ENCODE results near the gene NXPH4.

The NXPH4 gene

DNA sequence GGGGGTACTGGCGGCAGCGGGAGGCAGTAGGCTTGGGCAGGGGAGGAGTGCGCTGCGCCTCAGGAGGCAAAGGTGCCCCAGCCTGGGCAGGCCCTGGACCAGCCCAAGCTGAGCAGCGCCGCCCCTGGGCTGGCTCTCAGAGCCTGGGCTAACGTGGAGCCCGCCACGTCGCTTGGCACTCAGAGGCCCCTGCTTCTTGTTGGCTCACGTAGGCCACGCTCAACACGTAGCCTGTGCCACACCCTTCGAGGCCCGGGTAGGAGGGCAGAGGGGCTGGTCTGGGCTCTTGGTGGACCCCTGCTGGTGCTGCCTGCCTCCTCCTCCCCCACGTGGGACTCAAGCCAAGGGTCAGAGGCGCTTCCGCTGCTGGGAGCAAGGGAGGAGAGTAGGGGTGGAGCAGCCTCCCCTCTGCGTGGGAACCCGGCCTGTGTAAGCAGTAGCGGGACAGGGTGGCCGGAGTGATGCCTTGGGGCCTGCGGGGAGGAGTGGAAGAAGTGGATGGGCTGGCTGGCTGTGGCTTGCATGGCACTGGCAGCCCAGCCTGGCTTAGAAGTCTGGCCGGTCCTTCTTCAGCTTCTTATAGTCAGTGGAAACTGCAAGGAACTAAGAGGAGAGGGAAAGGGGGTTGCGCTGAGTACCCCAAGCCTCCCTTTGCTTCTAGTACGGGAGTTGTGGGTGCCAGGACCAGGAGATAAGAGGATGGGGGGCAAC lies 18.6 kb downstream of the NXPH4 start:
- CTCF ChIA-PET, result interaction anchor here (1.8 kb wide), 1 partner anchor 21 kb away, joined by 10 read pairs; no protein-coding TSS in a partner anchor
- POLR2A ChIA-PET (ENCODE audit: low non-redundant PET), result no interaction called here
- DNase-seq (ENCODE audit: low spot score), result no peak
- H3K27ac ChIP-seq, result peak overlapping the region; percentile 57
- TF ChIP-seq, protein P1, sequence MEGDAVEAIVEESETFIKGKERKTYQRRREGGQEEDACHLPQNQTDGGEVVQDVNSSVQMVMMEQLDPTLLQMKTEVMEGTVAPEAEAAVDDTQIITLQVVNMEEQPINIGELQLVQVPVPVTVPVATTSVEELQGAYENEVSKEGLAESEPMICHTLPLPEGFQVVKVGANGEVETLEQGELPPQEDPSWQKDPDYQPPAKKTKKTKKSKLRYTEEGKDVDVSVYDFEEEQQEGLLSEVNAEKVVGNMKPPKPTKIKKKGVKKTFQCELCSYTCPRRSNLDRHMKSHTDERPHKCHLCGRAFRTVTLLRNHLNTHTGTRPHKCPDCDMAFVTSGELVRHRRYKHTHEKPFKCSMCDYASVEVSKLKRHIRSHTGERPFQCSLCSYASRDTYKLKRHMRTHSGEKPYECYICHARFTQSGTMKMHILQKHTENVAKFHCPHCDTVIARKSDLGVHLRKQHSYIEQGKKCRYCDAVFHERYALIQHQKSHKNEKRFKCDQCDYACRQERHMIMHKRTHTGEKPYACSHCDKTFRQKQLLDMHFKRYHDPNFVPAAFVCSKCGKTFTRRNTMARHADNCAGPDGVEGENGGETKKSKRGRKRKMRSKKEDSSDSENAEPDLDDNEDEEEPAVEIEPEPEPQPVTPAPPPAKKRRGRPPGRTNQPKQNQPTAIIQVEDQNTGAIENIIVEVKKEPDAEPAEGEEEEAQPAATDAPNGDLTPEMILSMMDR (conservative IDR thresholded peaks at IDR 0.05; ENCODE audit: low read depth), result no peak

DNA sequence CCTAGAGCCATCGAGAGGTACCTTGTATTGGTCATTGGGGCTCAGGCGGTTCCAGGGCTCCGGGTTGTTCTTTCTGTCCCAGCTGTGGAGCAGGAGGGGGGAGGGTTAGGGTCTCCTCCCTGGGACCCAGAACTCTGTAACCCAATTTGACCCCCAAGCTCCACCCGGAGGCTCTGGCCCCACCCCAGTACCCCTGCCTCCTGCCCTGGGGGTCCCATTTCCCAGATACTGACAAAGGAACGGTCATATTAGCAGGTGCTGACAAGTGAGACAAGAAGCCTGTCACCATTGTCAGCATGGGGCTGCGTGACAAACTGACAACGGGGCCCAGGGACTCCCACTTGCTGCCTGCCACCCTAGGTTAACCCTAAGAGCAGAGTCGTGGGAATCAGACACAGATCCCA lies 19.1 kb downstream of the NXPH4 start:
- CTCF ChIA-PET, result interaction anchor here (1.8 kb wide), 1 partner anchor 22 kb away, joined by 10 read pairs; no protein-coding TSS in a partner anchor
- POLR2A ChIA-PET (ENCODE audit: low non-redundant PET), result no interaction called here
- H3K27ac ChIP-seq, result peak overlapping the region; percentile 57
- no peak for DNase-seq (ENCODE audit: low spot score)
- TF ChIP-seq, protein P1 (conservative IDR thresholded peaks at IDR 0.05; ENCODE audit: low read depth), result no peak

DNA sequence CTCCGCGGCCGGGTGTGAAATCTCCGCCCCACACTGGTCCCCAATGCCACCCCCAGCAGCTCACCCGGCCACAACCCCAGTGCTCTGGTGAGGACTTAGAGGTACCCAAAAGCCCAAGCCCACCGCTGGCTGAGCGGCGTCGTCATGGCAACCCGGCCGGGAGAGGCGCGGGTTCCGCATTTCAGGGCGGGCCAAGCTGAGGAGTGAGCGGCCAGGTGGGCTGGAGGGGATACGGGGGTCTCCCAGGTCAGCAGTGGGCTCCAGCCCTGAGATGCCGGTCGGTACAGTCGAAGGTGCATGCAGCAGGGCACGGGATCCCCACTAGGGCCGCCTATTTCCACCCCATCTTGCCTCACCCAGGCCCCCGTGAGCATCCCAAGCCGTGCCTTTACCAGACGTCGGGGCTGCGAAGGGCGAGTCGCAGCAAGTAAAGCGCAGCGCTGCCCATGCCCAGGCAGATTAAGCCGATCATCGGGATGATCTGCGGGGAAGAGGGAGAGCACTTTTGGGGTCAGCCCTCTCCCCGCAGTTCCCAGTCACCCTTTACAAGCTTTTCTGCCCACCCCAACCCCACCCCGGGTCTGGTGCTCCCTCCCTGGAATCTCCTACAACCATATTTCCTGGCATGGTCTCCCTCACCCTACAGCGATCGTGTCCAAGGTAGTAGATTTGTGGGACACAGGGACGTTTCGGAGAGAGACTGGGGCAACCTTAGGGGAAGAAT lies 19.8 kb downstream of the NXPH4 start:
- peak overlapping the region; percentile 36 for H3K27ac ChIP-seq
- ChIA-PET POLR2A (ENCODE audit: low non-redundant PET) (no interaction called here), CTCF (interaction anchor here (1.8 kb wide), 1 partner anchor 22 kb away, joined by 10 read pairs; no protein-coding TSS in a partner anchor)
- TF ChIP-seq, protein P1 (conservative IDR thresholded peaks at IDR 0.05; ENCODE audit: low read depth), result no peak
- no peak for DNase-seq (ENCODE audit: low spot score)

DNA sequence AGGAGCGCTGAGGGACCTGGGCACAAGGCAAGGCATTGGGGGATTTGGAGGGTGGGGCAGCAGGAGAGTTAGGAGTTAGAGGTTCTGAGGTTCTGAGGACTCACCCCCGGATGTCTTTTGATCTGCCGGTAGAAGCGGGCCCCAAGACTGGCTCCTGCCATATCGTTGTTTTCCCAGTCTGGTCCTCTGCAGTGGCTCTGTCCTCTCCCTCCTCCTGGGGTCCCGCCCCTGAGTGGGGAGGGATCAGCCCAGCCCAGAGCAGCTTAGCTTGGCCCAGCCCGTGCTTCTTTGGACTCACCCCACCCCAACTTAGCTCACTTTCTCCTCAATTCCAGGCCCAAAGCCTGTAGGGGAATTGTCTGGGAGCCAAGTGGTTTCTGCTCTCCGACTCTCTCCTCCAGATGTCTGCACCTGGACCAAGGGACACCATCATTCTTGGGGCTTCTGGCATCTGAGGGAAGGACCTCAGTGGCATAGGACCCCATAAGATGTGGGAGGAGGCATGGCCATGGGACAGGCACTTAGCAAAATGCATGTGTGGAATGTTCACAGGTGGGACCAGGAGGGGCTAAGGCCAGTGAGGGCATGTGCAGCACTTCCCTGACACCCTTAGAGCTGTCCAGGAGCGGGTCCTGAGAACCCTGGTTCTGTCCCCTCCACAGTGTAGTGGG lies 20.5 kb downstream of the NXPH4 start:
- peak overlapping the region; percentile 36 for H3K27ac ChIP-seq
- POLR2A ChIA-PET (ENCODE audit: low non-redundant PET), result no interaction called here
- CTCF ChIA-PET, result no interaction called here
- no peak for DNase-seq (ENCODE audit: low spot score)
- TF ChIP-seq, protein P1 (conservative IDR thresholded peaks at IDR 0.05; ENCODE audit: low read depth), result no peak

DNA sequence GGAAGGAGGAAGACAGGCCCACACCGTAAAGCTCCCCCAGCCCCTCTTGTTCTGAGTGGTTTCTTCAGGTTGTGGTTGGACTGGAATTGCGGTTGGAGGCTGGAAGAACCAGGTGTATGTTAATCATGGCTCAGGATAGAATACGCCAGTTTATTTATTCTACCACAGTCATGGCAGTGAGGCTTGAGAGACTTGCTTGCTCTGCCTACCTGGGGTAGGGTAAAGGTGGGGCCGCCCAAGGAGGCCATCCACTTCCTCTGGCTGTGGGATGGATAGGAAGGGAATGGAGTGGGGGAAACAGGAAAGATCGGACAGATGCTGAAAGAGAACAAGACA lies 21.0 kb downstream of the NXPH4 start:
- no peak for DNase-seq (ENCODE audit: low spot score)
- H3K27ac ChIP-seq, result peak overlapping the region; percentile 36
- POLR2A ChIA-PET (ENCODE audit: low non-redundant PET), result interaction anchor here (0.7 kb wide), 1 partner anchor 18 kb away, joined by 3 read pairs; no protein-coding TSS in a partner anchor
- CTCF ChIA-PET, result interaction anchor here (3.0 kb wide), 1 partner anchor 8 kb away, joined by 28 read pairs; the partner anchor contains the start of gene SHMT2
- TF ChIP-seq, protein P1 (conservative IDR thresholded peaks at IDR 0.05; ENCODE audit: low read depth), result no peak
